ENCODE data around the gene CCNH.
A peak's percentile ranks its signal among the peaks of the same experiment; 100 is the strongest.

The CCNH gene

DNA sequence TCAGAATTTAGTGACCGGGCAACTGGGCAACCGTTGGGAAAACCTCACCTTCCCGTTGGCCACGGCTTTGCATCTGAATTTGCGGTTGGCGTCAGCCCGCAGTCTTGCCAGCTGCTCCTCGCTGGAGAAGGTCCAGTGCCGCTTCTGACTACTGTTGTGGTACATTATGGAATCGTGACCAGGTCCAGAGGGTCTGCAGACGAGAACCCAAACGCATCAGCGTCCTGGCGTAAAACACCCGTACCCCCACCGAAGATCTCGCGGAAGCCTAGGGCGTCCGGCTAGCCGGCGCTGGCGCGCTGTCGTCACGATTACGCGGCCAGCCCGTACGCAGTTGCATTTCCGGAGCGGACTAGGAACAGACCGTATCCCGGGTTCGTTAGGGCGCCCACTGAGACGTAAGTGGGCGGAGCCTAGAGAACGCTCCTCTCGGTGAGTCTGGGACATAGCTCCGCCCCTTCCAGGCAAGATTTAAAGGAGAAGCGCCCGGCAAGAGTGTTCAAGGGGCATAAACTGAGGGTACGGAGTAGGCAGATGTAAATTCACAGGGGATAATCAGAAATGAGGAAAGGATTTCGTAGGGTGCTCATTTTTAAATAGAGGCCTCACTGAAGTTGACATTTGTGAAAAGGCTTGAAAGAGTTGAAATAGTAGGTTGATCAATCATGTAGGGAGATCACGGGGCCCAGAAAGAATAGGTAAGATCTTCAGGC lies at the start of gene CCNH:
Gene CCNH, minus strand, starts transcription at position 301 of the 713 bp plus-strand sequence. Its CDS starts 136 bp downstream, at position 165.
- peak; percentile 89 to 93 for DNase-seq (ENCODE audit: low read depth in 2 of 2, low spot score in 1 of 2)

DNA sequence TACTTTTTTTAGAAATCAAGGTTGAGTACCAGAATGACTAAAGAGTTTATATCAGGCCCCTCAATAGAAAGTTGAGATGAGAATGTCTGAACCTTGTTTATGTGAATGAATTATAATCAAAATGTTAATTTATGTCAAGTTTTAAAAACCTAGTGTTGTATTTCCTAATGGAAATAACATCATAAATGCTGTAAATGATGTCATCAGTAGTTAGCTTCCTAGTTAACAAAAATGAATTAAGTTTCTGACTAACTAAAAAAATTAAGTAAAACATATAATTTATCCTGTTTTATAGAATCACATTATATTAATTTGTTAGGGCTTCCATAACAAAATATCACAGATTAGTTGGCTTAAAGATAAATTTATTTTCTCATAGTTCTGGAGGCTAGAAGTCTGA lies 45.0 kb upstream of the CCNH start:
- no peak for DNase-seq (ENCODE audit: low read depth in 2 of 2, low spot score in 1 of 2)

DNA sequence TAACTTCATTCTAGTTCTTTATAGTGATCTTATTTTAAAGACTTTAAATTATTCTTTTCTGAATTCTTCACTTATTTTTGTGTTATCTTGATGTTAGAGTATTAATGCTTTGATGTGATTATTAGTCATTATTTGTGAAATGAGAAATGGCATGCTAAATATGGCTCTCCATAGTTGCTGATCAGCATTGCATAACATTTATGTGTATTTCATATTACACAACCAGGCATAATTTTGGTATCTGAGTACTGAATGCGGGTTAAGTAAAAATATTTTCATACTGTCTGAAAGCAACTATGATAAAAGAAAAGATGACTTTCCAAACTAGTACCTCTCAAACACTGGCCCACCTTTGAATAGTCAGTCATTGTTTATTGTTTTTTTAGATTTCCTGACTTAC lies 41.1 kb upstream of the CCNH start:
- DNase-seq (ENCODE audit: low read depth in 2 of 2, low spot score in 1 of 2), result no peak

DNA sequence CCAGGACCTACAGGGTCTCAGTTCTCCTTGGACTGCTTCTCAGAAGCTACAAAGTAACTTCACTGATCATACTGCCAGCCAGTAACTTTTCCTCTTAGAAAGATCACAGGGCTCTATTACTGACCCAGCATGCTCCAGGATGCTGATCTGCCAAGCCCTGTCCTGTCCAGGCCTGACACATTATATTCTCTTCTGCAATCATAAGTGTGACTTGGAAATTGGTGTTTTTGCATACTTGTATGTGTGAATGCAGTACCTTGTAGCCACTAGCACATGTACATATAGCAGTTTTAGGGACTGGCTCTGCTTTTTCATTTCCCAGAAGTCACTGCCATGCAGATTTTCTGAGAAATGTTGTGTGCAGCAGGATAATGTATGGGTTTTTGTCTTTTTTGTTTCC lies 40.1 kb upstream of the CCNH start:
- no peak for DNase-seq (ENCODE audit: low read depth in 2 of 2, low spot score in 1 of 2)

DNA sequence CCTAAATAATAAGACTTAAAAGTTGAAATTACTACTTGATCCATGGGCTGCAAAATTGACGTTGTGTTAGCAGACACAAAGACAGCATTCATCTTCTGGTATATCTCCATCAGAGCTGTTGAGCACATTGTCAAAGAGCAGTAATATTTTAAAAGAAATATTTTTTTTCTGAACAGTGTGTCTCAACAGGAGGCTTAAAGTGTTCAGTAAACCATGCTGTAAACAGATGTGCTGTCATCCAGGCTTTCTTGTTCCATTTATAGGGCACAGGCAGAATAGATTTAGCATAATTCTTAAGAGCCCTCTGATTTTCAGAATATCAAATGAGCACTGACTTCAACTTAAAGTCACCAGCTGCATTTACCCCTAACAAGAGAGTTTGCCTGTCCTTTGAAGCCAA lies 29.7 kb upstream of the CCNH start:
- no peak for DNase-seq (ENCODE audit: low read depth in 2 of 2, low spot score in 1 of 2)

DNA sequence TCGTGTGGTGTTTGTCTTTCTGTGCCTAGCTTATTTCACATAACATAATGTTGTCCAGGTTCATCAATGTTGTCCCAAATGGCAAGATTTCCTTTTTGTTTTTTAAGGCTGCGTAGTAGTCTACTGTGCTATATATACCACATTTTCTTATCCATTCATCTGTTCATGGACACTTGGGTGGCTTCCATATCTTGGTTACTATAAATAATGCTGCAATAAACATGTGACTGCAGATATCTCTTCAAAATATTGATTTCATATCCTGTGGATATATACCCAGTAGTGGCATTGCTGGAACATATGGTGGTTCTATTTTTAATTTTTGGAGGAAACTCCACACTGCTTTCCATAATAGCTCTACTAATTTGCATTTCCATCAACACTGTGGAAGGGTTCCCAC lies 25.5 kb upstream of the CCNH start:
- DNase-seq (ENCODE audit: low read depth in 2 of 2, low spot score in 1 of 2), result no peak

DNA sequence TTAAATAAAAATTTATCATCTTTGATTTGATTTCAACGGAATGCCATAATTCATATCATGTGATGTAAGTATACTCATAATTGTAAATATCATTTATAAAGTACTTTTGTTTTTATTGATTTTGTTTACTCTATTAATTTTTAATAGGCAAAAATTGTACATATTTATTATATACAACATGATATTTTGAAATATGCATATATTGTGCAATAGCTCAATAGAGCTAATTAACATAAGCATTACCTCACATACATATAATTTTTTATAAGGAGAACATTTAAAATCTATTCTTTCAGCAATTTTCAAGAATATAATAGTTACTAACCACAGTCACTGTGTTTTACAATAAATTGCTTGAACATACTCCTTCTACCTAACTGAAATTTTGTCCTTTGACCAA lies 25.0 kb upstream of the CCNH start:
- no peak for DNase-seq (ENCODE audit: low read depth in 2 of 2, low spot score in 1 of 2)

DNA sequence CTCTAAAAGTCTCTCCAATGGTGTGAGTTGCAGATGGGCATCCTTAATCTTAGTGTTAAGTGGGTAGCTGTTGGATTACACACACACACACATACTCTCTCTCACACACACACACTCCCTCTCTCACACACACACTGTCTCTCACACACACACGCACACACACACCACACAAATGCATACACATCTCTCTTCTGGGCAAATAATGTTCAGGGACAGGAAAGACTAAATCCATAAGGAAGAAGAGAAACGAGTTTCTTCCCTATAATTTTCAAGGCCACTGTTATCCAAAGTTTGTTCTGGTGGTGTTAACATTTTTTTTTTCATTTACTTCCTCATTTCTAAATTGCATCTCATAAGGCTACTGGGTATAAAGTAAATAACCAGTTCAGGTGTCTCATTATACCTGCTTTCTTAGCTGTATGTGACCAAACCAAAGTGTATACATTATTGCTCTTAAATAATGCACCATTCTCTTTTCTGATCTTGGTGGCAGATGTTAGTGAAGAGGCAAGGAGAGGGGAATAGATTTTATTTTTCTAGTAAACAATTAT lies 22.5 kb upstream of the CCNH start:
- no peak for DNase-seq (ENCODE audit: low read depth in 2 of 2, low spot score in 1 of 2)

DNA sequence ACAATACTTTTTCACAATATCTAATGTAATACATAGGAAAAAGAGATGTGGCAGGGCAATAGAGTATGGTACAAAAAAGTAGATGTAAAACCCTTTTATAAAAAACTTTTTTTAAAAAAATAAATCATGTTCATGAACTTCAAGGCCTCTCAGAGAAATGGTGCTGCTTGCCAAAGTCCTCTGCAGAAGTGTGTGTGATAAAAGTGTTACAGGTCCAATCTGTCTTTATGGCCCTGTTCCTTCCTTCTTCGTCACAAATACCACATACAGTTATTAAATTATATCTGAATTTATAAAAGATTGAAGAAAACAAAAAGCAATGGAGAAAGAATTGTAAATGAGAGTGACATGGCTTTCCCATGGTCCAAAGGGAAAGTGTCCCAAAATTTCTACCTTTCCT lies 21.7 kb upstream of the CCNH start:
- DNase-seq (ENCODE audit: low read depth in 2 of 2, low spot score in 1 of 2), result no peak

DNA sequence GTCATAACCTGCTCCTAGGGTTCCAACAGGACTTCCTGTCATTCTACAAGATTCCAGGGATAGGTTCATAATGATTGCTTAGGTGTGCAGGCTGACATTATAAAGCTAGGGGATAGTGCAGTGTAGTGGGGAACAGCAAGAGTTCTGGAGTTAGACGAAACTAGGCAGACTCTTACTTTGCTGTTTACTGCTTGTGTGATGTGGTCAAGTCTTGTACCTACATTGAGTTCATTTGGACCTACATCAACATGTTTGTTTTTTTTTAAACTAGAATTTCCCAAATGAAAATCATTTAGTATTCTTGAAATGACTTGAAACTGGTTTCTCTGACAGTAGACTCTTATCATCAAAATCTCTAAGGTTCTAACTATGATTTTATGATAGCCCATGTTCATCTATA lies 21.2 kb upstream of the CCNH start:
- no peak for DNase-seq (ENCODE audit: low read depth in 2 of 2, low spot score in 1 of 2)

DNA sequence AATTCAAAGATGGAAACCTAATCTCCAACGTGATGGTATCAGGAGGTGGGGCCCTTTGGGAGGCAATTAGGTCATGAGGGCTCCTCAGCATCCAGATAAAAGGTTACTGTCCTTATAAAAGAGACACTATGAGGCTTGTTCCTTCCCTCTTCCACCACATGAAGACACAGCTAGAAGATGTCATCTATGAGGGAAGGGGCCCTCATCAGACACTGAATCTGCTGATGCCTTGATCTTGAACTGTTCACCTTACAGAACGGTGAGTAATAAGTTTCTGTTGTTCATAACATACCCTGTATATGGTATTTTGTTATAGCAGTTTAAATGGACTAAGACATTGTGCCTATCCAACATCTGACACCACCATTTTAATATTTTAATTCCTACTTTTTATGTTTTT lies 19.7 kb upstream of the CCNH start:
- DNase-seq (ENCODE audit: low read depth in 2 of 2, low spot score in 1 of 2), result no peak

DNA sequence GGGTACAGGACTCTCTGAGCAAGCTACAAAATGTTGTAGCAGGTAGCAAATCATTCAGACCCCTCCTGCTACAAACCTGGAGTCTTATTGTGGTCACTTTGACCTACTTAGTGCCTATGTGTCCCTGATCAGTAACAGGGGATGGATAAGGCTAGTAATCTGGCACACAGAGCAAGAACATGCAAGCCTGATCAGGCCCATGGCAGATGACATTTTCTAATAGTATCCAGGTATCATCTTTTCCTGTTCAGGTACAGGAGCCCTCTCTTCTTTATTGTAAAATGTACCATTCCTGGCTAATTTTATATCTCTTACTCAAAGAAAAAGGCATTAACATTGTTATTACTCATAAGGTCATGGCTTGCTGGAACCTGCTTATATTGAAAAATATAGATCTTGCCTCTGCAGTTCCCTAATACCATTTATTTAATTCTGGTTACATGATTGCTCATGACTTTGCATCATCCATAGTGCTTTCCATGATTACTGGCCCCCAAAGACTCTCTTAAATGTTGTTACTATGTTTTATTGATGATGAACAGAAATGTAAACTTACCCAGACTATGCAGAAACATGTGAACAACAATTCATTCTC lies 18.2 kb upstream of the CCNH start:
- no peak for DNase-seq (ENCODE audit: low read depth in 2 of 2, low spot score in 1 of 2)

DNA sequence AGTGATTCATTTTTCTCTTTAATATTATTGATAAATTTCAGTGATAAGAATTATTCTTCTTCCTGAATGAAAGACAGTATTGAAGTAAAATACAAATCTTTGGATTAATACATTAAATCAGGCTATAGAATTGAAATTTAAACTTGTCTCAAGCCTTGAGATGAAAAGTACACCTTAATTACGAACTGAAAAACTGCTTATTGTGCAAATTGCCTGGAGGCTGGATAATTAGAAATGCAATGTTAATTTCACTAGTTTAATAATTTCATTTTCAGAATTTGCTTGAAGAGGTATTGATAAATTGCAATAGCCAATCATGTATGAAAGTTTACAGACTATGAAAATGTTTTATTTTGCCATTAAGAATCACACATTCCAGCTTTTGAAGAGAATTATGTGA lies 11.0 kb upstream of the CCNH start:
- DNase-seq (ENCODE audit: low read depth in 2 of 2, low spot score in 1 of 2), result no peak

DNA sequence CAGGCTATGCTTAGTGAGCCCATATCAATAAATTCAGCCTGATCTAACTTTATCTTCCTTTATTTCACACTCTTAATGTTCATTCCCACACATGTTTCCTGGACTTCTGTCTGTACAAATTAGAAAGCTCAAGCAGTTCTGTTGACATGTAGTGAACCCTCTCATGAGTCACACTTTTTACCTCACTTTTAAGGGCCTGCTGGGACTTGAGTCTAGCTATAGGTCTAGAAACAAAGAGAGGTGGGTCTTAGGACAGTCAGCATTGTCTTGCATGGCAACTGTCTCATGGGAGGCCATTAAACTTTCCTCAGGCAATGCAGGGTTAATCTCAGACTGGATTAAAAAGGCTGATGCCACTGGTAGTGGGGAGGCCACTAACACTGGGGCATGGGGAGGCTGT lies 8.6 kb upstream of the CCNH start:
- DNase-seq (ENCODE audit: low read depth in 2 of 2, low spot score in 1 of 2), result no peak

DNA sequence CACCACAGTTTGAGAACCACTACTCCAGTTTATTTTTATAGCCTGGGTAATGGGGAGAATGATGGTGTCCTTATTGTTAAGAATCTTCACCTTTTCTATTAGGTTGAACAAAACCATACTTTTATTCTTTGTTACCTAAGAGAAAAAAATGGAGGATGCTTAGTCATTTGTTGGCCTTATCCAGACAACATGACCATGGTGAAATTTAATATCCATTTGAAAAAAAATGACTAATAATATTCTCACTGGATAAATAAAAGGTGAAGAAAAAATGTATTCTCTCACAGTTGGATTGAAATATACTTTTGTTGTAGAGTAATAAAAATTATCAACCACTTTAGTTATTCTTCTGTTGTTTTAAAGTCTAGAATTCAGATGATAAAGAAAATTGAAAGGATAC lies 5.8 kb upstream of the CCNH start:
- no peak for DNase-seq (ENCODE audit: low read depth in 2 of 2, low spot score in 1 of 2)

DNA sequence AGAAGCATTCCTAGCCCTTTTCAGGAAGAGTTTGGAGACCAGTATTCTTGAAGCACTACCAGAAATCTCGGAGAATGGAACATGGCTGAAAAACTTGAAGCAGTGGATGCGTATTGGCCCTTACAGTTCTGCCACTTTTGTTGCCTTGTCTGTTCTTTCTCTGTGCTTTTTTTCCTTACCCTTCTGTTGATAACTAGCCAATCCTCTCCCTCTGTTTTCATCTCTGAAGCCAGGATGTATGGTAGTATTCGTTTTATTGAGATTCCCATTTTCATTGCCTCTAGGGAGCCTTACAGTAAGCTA lies 564 bp upstream of the CCNH start:
- no peak for DNase-seq (ENCODE audit: low read depth in 2 of 2, low spot score in 1 of 2)

DNA sequence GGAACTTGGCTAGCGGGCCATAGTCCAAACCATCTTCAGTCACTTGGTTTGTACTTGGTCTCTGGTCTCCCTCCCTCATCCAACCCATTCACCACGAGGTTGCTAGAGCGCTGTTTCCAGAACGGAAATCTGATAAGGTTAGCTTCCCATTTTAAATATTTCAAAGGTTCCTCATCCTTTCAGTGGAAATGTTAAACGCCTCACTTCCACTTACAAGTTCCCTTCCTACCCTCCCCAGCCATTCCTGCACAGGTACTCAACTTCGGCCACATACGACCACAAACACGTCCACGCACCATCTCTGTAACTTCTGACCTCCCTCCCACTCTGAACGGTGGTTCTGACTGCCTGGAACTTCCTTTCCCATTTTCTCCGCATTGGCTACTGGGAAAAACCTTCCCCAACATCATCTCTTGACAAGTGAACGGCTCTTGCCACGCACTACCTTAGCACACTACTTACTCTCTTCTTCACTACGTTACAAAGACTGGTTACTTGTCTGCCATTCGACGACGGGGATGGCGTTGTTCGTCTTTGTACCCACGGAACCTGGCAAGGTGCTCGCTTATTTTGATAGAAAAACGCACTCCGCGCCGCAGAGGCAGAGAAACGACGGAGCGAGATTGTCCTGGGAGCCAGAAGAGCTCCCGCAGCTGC lies 629 bp downstream of the CCNH start:
- DNase-seq (ENCODE audit: low read depth in 2 of 2, low spot score in 1 of 2), result no peak

DNA sequence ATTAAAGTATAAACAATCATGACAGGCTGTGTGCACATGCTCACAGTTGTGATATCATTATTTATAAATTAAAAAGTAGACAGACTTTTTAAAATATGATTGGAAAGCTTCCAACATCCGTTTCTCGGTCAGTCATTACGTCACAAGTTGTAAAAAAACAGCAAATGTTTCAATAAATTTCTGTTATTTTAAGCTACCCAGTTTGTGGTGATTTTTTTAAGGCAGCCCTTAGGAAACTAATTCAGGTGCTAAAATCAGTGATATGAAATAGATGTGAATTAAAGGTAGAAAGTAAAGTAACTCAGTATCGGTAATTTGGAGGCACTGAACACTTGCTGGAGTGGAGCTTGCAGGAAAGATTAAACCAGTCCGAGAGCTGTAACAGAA lies 1.2 kb downstream of the CCNH start:
- no peak for DNase-seq (ENCODE audit: low read depth in 2 of 2, low spot score in 1 of 2)

DNA sequence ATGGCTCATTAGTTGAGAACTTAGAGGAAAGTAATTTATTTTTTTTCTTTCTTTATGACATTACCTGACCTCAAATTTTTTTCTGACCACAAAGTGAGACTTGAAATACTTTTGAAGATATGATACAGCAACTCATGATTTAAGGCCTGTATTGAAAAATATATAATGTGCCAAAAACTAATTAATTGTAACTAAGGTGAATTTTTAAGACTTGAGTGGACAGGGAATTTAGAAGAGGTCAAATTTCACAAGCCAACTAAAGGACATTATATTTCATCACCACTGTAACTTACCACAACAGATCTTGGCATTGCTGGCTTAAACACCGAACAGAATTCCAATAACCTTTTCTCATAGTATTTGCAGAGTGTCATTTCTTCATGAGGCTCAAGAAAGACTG lies 1.8 kb downstream of the CCNH start:
- DNase-seq (ENCODE audit: low read depth in 2 of 2, low spot score in 1 of 2), result no peak

DNA sequence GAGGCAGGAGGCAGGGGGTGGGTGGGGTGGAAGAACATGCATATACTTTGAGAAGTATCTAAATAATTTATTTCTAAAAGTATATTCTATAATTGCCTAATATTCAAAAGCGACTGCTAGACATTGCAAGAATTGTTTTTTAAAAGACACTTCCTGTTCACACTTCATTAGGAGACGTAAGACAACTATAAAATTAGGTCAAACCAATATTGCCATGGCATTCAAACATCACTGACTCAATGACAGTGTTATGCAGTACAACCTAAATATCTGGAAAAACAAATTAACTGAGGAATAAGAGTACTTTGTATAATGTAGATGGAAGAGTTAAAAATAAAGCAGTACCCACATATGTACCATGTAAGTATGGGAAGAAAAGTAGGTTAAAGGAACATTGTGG lies 4.5 kb downstream of the CCNH start:
- no peak for DNase-seq (ENCODE audit: low read depth in 2 of 2, low spot score in 1 of 2)

DNA sequence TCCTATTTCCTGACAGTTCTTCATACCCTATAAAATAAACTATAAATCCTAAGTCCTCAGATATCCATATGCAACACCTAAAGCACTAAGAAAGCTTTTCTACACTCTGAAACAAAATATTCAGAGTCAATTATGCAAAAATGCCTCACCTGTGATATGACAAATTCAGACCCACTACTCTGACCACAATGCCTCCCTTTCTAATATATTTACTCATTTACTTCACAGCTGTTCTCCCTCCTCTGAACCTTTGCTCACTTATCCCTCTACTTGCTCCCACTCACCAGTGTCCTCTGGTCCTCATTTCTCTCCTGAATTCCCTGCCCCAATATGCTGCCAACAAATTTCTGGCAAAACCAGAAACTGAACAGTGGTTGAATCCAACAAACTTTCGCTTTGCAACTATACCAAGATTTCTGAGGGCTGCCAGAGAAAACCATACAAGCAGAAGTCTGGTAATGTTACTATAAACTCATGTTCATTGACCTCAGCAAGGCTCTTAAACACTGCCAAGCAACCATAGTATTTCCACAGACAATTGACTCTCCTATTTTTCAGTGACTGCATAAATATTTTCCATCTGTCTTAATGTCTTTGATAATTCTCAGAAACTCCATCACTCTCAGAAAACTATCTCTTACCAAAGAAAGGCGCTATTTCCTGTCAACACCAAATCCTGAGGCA lies 7.1 kb downstream of the CCNH start:
- DNase-seq (ENCODE audit: low read depth in 2 of 2, low spot score in 1 of 2), result no peak

DNA sequence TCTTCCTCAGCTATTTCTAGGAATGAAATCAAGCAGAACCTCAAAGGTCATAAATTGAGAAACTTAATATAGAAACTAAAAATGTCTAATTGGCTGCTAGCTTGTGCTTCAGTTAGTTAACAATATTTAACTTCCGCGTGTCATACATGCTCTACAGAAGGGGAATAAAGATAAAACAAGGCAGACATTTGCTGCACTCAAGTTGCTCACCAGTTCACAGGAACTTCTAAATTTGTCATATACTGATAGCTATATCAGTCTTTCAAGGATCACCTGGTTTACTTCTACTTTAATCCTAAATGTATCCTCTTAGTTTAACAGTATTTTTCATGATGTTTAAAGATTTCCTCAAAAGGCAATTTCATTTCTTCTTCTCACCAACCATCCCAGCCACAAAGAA lies 8.4 kb downstream of the CCNH start:
- DNase-seq (ENCODE audit: low read depth in 2 of 2, low spot score in 1 of 2), result no peak
